CD4-positive, alpha-beta memory T cell (primary cell): ENCODE measurements around the gene PCSK6. TPM values are rescaled to one million over a fixed set of nuclear protein-coding genes. Genes with fewer than 3 reads are reported as not detected.
A peak's percentile ranks its signal among the peaks of the same experiment; 100 is the strongest.
"Not testable (repeated sequence)": the region's sequence is repeated elsewhere in the genome, so short reads cannot be mapped to it uniquely, and the experiment has no call there.

Experiments
- CTCF ChIA-PET: fragments of 350-600 bp; sonication (Branson Sonifier 250); formaldehyde crosslinking; loops from one replicate; lab custom pipeline; 2021; ENCODE audit warnings: inconsistent platforms; ENCODE audit not compliant: partially characterized antibody; lab: Charles Lee
- POLR2A ChIA-PET: fragments of 350-600 bp; sonication (Branson Sonifier 250); formaldehyde crosslinking; loops from one replicate; lab custom pipeline; 2021; ENCODE audit not compliant: partially characterized antibody; lab: Charles Lee
- DNase-seq, 5 donors: peaks; one replicate each; pipeline versions ENCODE4 v3.0.0 to v3.0.0-alpha.2; 2020 to 2022; ENCODE audit warnings: mixed read lengths in 1 of 5
- H3K27ac ChIP-seq: one replicate; pipeline ENCODE4 v1.7.0; 2013; ENCODE audit warnings: low read depth, low read length
- H3K27me3 ChIP-seq: 2 replicates; pipeline ENCODE4 v1.7.0; 2013; ENCODE audit warnings: mild to moderate bottlenecking, low read length, moderate library complexity; ENCODE audit not compliant: insufficient read depth
- H3K36me3 ChIP-seq: 2 replicates; pipeline ENCODE4 v1.7.0; 2013; ENCODE audit warnings: mild to moderate bottlenecking, low read length, moderate library complexity; ENCODE audit not compliant: insufficient read depth
- H3K4me1 ChIP-seq: 2 replicates; pipeline ENCODE4 v1.7.0; 2013; ENCODE audit warnings: mild to moderate bottlenecking, low read length, moderate library complexity; ENCODE audit not compliant: insufficient read depth
- H3K4me3 ChIP-seq, 2 donors: one replicate each; pipeline ENCODE4 v1.7.0; 2013; ENCODE audit warnings: low read length in 2 of 2, mild to moderate bottlenecking in 1 of 2
- H3K9me3 ChIP-seq, 2 donors: one replicate each; pipeline ENCODE4 v1.7.0; 2013; ENCODE audit warnings: low read length in 2 of 2, control low read depth in 1 of 2; ENCODE audit not compliant: control insufficient read depth in 1 of 2
- H3K27ac Mint-ChIP-seq, 7 donors: one replicate each; pipeline ENCODE4 v1.8.0; 2020 to 2021; ENCODE audit warnings: mixed read lengths in 7 of 7, mild to moderate bottlenecking in 6 of 7, inconsistent platforms in 3 of 7, moderate library complexity in 3 of 7
- H3K27me3 Mint-ChIP-seq, 2 donors: one replicate each; pipeline ENCODE4 v1.8.0; 2020 to 2021; ENCODE audit warnings: mixed read lengths in 2 of 2
- H3K36me3 Mint-ChIP-seq, 2 donors: one replicate each; pipeline ENCODE4 v1.8.0; 2020 to 2021; ENCODE audit warnings: mixed read lengths in 2 of 2, inconsistent platforms in 1 of 2, mild to moderate bottlenecking in 1 of 2
- H3K4me1 Mint-ChIP-seq, 4 donors: one replicate each; pipeline ENCODE4 v1.8.0; 2020 to 2021; ENCODE audit warnings: mixed read lengths in 4 of 4, mild to moderate bottlenecking in 1 of 4
- H3K4me3 Mint-ChIP-seq, 8 donors: one replicate each; pipeline ENCODE4 v1.8.0; 2020 to 2021; ENCODE audit warnings: mixed read lengths in 8 of 8, mild to moderate bottlenecking in 7 of 8, moderate library complexity in 6 of 8, inconsistent platforms in 3 of 8
- H3K9me3 Mint-ChIP-seq, 8 donors: one replicate each; pipeline ENCODE4 v1.8.0; 2020 to 2021; ENCODE audit warnings: mixed read lengths in 8 of 8, mild to moderate bottlenecking in 5 of 8, inconsistent platforms in 3 of 8, moderate library complexity in 1 of 8
- intact Hi-C: fragments of 100-400 bp; cut with micrococcal nuclease; formaldehyde crosslinking; loops from one replicate; pipeline ENCODE4 v1.15.1; 2023
- polyA plus RNA-seq, 2 donors: library from polyadenylated mRNA; unstranded; fragments of 300-500 nt; fragmentation: Illumina TruSeq; gene quantifications; one replicate each; pipeline ENCODE4 v1.2.3, GENCODE V29; 2021
- total RNA-seq, 2 experiments: library from RNA; stranded (reverse); gene quantifications; one replicate each; pipeline ENCODE4 v1.2.3, GENCODE V29; 2021

PCSK6 gene
- total and polyA plus RNA-seq, 4 experiments from 2014 or later, result 0.08 to 0.53 (median 0.32) TPM

GRCh38 chr15:101456057-101456739 lies 33.3 kb downstream of the PCSK6 start:
- Histone ChIP-seq H3K4me1 (no peaks in the 10 kb centered on the region), H3K27ac (no peak overlapping the region), H3K27me3 (no peaks in the 10 kb centered on the region), H3K36me3 (no peaks in the 10 kb centered on the region), H3K4me3 (no peak overlapping the region), H3K9me3 (no peaks in the 10 kb centered on the region)
- H3K4me1 Mint-ChIP-seq, result peaks cover 0 to 4% (median 0%) of the 10 kb centered on the region in 4 donors
- peaks cover 6 to 19% of the 10 kb centered on the region in 2 donors for H3K27me3 Mint-ChIP-seq
- intact Hi-C loops, result no loop called here
- ChIA-PET CTCF (no interaction called here), POLR2A (no interaction called here)
- H3K4me3 Mint-ChIP-seq, result no peak overlapping the region
- H3K9me3 Mint-ChIP-seq, result peaks cover 0 to 4% (median 0%) of the 10 kb centered on the region in 8 donors
- no peaks in the 10 kb centered on the region for H3K36me3 Mint-ChIP-seq
- DNase-seq, result no peak
- H3K27ac Mint-ChIP-seq, result no peak overlapping the region

GRCh38 chr15:101455291-101456025 lies 34.0 kb downstream of the PCSK6 start:
- ChIA-PET POLR2A (no interaction called here), CTCF (no interaction called here)
- H3K27me3 ChIP-seq, result no peaks in the 10 kb centered on the region
- no peak for DNase-seq
- H3K9me3 ChIP-seq, result no peaks in the 10 kb centered on the region
- H3K4me3 Mint-ChIP-seq, result peak overlapping the region in 1 of 8 donors; percentile 14
- no peak overlapping the region for H3K27ac Mint-ChIP-seq
- peaks cover 9 to 18% of the 10 kb centered on the region in 2 donors for H3K27me3 Mint-ChIP-seq
- H3K4me1 ChIP-seq, result no peaks in the 10 kb centered on the region
- no peaks in the 10 kb centered on the region for H3K36me3 ChIP-seq
- no peaks in the 10 kb centered on the region for H3K36me3 Mint-ChIP-seq
- H3K4me3 ChIP-seq, result no peak overlapping the region
- intact Hi-C loops, result no loop called here
- peaks cover 0 to under 1% (median 0%) of the 10 kb centered on the region in 4 donors for H3K4me1 Mint-ChIP-seq
- peaks cover 0 to 4% (median 0%) of the 10 kb centered on the region in 8 donors for H3K9me3 Mint-ChIP-seq
- no peak overlapping the region for H3K27ac ChIP-seq

GRCh38 chr15:101454781-101455180 lies 34.7 kb downstream of the PCSK6 start:
- intact Hi-C loops, H3K4me1 ChIP-seq, H3K27me3 ChIP-seq, H3K36me3 ChIP-seq, H3K4me3 ChIP-seq, H3K9me3 ChIP-seq, H3K27ac ChIP-seq, POLR2A ChIA-PET, CTCF ChIA-PET, H3K9me3 Mint-ChIP-seq, H3K36me3 Mint-ChIP-seq, H3K27ac Mint-ChIP-seq, H3K4me3 Mint-ChIP-seq, H3K4me1 Mint-ChIP-seq, DNase-seq: not testable (repeated sequence)
- H3K27me3 Mint-ChIP-seq, result peaks cover 9 to 14% of the 10 kb centered on the region in 2 donors

- POLR2A ChIA-PET, result no interaction called here
- DNase-seq, result no peak
- H3K27me3 Mint-ChIP-seq, result peaks cover 9 to 14% of the 10 kb centered on the region in 2 donors
Measured at GRCh38 chr15:101454365-101454764, 35.1 kb downstream of the PCSK6 start.

GRCh38 chr15:101453123-101454120 lies 36.1 kb downstream of the PCSK6 start:
- Histone ChIP-seq H3K9me3 (no peaks in the 10 kb centered on the region), H3K36me3 (no peaks in the 10 kb centered on the region), H3K27ac (no peak overlapping the region), H3K4me1 (no peaks in the 10 kb centered on the region), H3K27me3 (no peaks in the 10 kb centered on the region), H3K4me3 (no peak overlapping the region)
- ChIA-PET POLR2A (no interaction called here), CTCF (no interaction called here)
- H3K4me3 Mint-ChIP-seq, result no peak overlapping the region
- H3K27ac Mint-ChIP-seq, result no peak overlapping the region
- no peak for DNase-seq
- H3K4me1 Mint-ChIP-seq, result no peaks in the 10 kb centered on the region
- no peaks in the 10 kb centered on the region for H3K36me3 Mint-ChIP-seq
- peaks cover 9 to 14% of the 10 kb centered on the region in 2 donors for H3K27me3 Mint-ChIP-seq
- intact Hi-C loops, result no loop called here
- peaks cover 0 to 3% (median 0%) of the 10 kb centered on the region in 8 donors for H3K9me3 Mint-ChIP-seq

More at GRCh38 chr15:101454365-101454764, 35.1 kb downstream of the PCSK6 start:
- intact Hi-C loops, result no loop called here
- no peaks in the 10 kb centered on the region for H3K27me3 ChIP-seq
- no peak overlapping the region for H3K4me3 ChIP-seq
- Mint-ChIP-seq H3K9me3 (peaks cover 0 to 4% (median 0%) of the 10 kb centered on the region in 8 donors), H3K36me3 (no peaks in the 10 kb centered on the region), H3K4me3 (no peak overlapping the region), H3K27ac (no peak overlapping the region), H3K4me1 (no peaks in the 10 kb centered on the region)
- H3K27ac ChIP-seq, result no peak overlapping the region
- H3K36me3 ChIP-seq, result no peaks in the 10 kb centered on the region
- no peaks in the 10 kb centered on the region for H3K9me3 ChIP-seq
- CTCF ChIA-PET, result no interaction called here
- H3K4me1 ChIP-seq, result no peaks in the 10 kb centered on the region

- peaks cover 0 to 3% (median 0%) of the 10 kb centered on the region in 8 donors for H3K9me3 Mint-ChIP-seq
Measured at GRCh38 chr15:101452572-101452971, 36.9 kb downstream of the PCSK6 start.

GRCh38 chr15:101451846-101452245 lies 37.7 kb downstream of the PCSK6 start:
- ChIA-PET POLR2A (no interaction called here), CTCF (no interaction called here)
- H3K27me3 ChIP-seq, result no peaks in the 10 kb centered on the region

More at GRCh38 chr15:101452572-101452971, 36.9 kb downstream of the PCSK6 start:
- Histone ChIP-seq H3K27ac (no peak overlapping the region), H3K9me3 (no peaks in the 10 kb centered on the region), H3K4me3 (no peak overlapping the region), H3K27me3 (no peaks in the 10 kb centered on the region), H3K4me1 (no peaks in the 10 kb centered on the region), H3K36me3 (no peaks in the 10 kb centered on the region)
- CTCF ChIA-PET, result no interaction called here
- Mint-ChIP-seq H3K4me3 (no peak overlapping the region), H3K4me1 (no peaks in the 10 kb centered on the region), H3K27ac (no peak overlapping the region), H3K36me3 (no peaks in the 10 kb centered on the region), H3K27me3 (peaks cover 9 to 13% of the 10 kb centered on the region in 2 donors)
- intact Hi-C loops, result no loop called here
- no peak for DNase-seq
- POLR2A ChIA-PET, result no interaction called here

More at GRCh38 chr15:101451846-101452245, 37.7 kb downstream of the PCSK6 start:
- H3K36me3 ChIP-seq, result no peaks in the 10 kb centered on the region
- no peak overlapping the region for H3K27ac ChIP-seq
- no peaks in the 10 kb centered on the region for H3K36me3 Mint-ChIP-seq
- intact Hi-C loops, result no loop called here
- H3K4me1 Mint-ChIP-seq, result no peaks in the 10 kb centered on the region
- no peaks in the 10 kb centered on the region for H3K9me3 ChIP-seq
- no peak overlapping the region for H3K4me3 ChIP-seq
- DNase-seq, result no peak
- peaks cover 0 to 3% (median 0%) of the 10 kb centered on the region in 8 donors for H3K9me3 Mint-ChIP-seq
- no peaks in the 10 kb centered on the region for H3K4me1 ChIP-seq
- H3K4me3 Mint-ChIP-seq, result no peak overlapping the region
- H3K27me3 Mint-ChIP-seq, result peaks cover 9 to 13% of the 10 kb centered on the region in 2 donors
- no peak overlapping the region for H3K27ac Mint-ChIP-seq
